HepG2 (cell line): Measurements from ENCODE around the gene WDR35. TPM values are rescaled to one million over a fixed set of nuclear protein-coding genes. Genes with fewer than 3 reads are reported as not detected.
A peak's percentile ranks its signal among the peaks of the same experiment; 100 is the strongest.

Experiments
- BORCS8-MEF2B ChIP-seq: sonication (generic); formaldehyde crosslinking; IDR thresholded peaks from 2 replicates; pipeline ENCODE4 v1.8.0; 2022; ENCODE audit warnings: mild to moderate bottlenecking, missing genetic modification reagents
- CBFB ChIP-seq: sonication (generic); formaldehyde crosslinking; IDR thresholded peaks from 2 replicates; pipeline ENCODE4 v1.4.0; 2020; ENCODE audit warnings: missing genetic modification reagents
- MYC ChIP-seq: sonication (generic); formaldehyde crosslinking; IDR thresholded peaks from 2 replicates; pipeline ENCODE4 v1.9.0; 2021; ENCODE audit warnings: missing genetic modification reagents, borderline replicate concordance
- RAD21 ChIP-seq: fragments of 450-650 bp; formaldehyde crosslinking; IDR thresholded peaks from 2 replicates; pipeline ENCODE4 v1.5.0; 2020; ENCODE audit warnings: mild to moderate bottlenecking
- SRY ChIP-seq: sonication (generic); formaldehyde crosslinking; IDR thresholded peaks from 2 replicates; pipeline ENCODE4 v1.8.0; 2022; ENCODE audit warnings: mild to moderate bottlenecking, missing genetic modification reagents
- ZNF556 ChIP-seq: sonication (generic); formaldehyde crosslinking; IDR thresholded peaks from 2 replicates; pipeline ENCODE4 v1.4.0; 2020; ENCODE audit warnings: mild to moderate bottlenecking, missing genetic modification reagents, borderline replicate concordance
- ZNF570 ChIP-seq: sonication (generic); formaldehyde crosslinking; IDR thresholded peaks from 2 replicates; pipeline ENCODE4 v1.4.0; 2020; ENCODE audit warnings: mild to moderate bottlenecking, missing genetic modification reagents, borderline replicate concordance
- ZNF761 ChIP-seq: sonication (generic); formaldehyde crosslinking; conservative IDR thresholded peaks from 2 replicates; pipeline ENCODE4 v1.4.0; 2020; ENCODE audit warnings: mild to moderate bottlenecking, missing genetic modification reagents
- ZNF766 ChIP-seq: sonication (generic); formaldehyde crosslinking; IDR thresholded peaks from 2 replicates; pipeline ENCODE4 v1.5.0; 2020; ENCODE audit warnings: missing genetic modification reagents, borderline replicate concordance
- polyA plus RNA-seq, 8 experiments: library from polyadenylated mRNA; depleted of rRNA in 3 of 8; stranded (reverse) in 7 of 8; unstranded in 1 of 8; fragments of >200 nt; fragmentation: Illumina TruSeq in 4 of 8; extraction: Trizol in 4 of 8; gene quantifications; 2 replicates each; pipeline versions ENCODE4 v1.2.1 to v1.2.3, GENCODE V29; 2011 to 2016; ENCODE audit warnings: low read depth in 4 of 8, missing spikeins in 1 of 8, mixed read lengths in 1 of 8; ENCODE audit not compliant: insufficient read depth in 1 of 8
- total RNA-seq, 5 experiments: library from RNA; depleted of rRNA; stranded (reverse); fragments of >200 nt; fragmentation: Illumina TruSeq; extraction: Trizol; gene quantifications; 2 replicates each; pipeline ENCODE4 v1.2.3, GENCODE V29; 2016; ENCODE audit warnings: low read depth in 1 of 5
- TF ChIP-seq, protein P1 (sequence below): sonication (generic); formaldehyde crosslinking; IDR thresholded peaks from 2 replicates; pipeline ENCODE4 v1.5.1; 2020; ENCODE audit warnings: missing genetic modification reagents, mild to moderate bottlenecking, borderline replicate concordance
- TF ChIP-seq, protein P2 (sequence below): sonication (generic); formaldehyde crosslinking; IDR thresholded peaks from 2 replicates; pipeline ENCODE4 v1.4.0; 2020; ENCODE audit warnings: low read depth, mild to moderate bottlenecking, missing genetic modification reagents
- TF ChIP-seq, protein P3 (sequence below): sonication (generic); formaldehyde crosslinking; IDR thresholded peaks from 2 replicates; pipeline ENCODE4 v1.4.0; 2020; ENCODE audit warnings: missing genetic modification reagents
- TF ChIP-seq, protein P4 (sequence below): sonication (generic); formaldehyde crosslinking; IDR thresholded peaks from 2 replicates; pipeline ENCODE4 v1.8.1; 2023; ENCODE audit warnings: mild to moderate bottlenecking, missing genetic modification reagents
- TF ChIP-seq, protein P5 (sequence below): sonication (generic); formaldehyde crosslinking; IDR thresholded peaks from 2 replicates; pipeline ENCODE4 v1.4.0; 2020; ENCODE audit warnings: mild to moderate bottlenecking, missing genetic modification reagents

The WDR35 gene
- total and polyA plus RNA-seq, 2 of the 13 experiments (the other 11 are each of a cell fraction or from before 2014, with no cell fraction given), result 11.1 to 19.6 TPM

DNA sequence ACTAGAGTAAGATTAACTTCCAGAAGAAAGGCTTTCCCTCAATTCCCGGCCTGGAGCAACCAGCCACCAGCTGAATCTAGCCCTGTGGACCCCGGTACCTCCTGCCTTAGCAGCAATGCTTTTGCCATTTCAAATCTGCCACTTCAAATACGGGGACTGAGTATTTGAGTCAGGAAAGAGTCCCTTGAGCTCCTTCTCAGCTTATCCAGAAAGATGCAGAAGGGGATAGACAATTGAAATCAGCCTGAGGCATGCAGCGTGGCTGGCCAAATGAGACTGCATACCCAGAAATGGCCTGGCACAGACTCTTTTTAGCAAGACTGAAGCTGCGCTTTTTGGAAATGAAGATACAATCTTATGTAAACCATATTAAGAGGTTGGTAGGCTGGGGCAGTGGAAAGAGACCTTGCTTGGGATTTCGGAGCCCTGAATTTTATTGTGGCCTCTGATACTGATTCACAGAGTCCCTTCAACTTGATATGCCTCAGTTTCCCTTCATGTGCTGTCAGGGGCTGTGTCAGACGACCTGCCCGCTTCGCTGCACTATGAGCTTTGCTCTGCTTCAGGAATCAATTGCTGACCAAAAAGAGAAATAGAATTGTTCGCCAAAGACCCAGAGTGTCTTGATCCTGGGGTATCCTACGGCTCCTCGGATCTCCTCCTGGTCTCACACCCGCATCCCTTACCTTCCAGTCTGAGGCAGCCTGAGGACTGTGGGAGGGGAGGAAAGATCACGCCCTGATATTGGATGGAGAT lies 21.5 kb upstream of the WDR35 start (continued):
- 0 out of 2 replicates have a peak, but pooled peaks have one; percentile 15 for TF ChIP-seq ZNF570 (CRISPR knock-in tag)
- TF ChIP-seq MYC (CRISPR knock-in tag), result no peak
- TF ChIP-seq, protein P1, sequence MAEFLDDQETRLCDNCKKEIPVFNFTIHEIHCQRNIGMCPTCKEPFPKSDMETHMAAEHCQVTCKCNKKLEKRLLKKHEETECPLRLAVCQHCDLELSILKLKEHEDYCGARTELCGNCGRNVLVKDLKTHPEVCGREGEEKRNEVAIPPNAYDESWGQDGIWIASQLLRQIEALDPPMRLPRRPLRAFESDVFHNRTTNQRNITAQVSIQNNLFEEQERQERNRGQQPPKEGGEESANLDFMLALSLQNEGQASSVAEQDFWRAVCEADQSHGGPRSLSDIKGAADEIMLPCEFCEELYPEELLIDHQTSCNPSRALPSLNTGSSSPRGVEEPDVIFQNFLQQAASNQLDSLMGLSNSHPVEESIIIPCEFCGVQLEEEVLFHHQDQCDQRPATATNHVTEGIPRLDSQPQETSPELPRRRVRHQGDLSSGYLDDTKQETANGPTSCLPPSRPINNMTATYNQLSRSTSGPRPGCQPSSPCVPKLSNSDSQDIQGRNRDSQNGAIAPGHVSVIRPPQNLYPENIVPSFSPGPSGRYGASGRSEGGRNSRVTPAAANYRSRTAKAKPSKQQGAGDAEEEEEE (CRISPR knock-in tag), result no peak
- 0 out of 2 replicates have a peak, but pooled peaks have one; percentile 21 for TF ChIP-seq BORCS8-MEF2B
- TF ChIP-seq SRY (CRISPR knock-in tag), result 0 out of 2 replicates have a peak, but pooled peaks have one; percentile 22
- TF ChIP-seq, protein P2, sequence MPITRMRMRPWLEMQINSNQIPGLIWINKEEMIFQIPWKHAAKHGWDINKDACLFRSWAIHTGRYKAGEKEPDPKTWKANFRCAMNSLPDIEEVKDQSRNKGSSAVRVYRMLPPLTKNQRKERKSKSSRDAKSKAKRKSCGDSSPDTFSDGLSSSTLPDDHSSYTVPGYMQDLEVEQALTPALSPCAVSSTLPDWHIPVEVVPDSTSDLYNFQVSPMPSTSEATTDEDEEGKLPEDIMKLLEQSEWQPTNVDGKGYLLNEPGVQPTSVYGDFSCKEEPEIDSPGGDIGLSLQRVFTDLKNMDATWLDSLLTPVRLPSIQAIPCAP (CRISPR knock-in tag), result no peak
- 0 out of 2 replicates have a peak, but pooled peaks have one; percentile 12 for TF ChIP-seq CBFB
- TF ChIP-seq RAD21 (CRISPR knock-in tag), result no peak
- TF ChIP-seq, protein P3, sequence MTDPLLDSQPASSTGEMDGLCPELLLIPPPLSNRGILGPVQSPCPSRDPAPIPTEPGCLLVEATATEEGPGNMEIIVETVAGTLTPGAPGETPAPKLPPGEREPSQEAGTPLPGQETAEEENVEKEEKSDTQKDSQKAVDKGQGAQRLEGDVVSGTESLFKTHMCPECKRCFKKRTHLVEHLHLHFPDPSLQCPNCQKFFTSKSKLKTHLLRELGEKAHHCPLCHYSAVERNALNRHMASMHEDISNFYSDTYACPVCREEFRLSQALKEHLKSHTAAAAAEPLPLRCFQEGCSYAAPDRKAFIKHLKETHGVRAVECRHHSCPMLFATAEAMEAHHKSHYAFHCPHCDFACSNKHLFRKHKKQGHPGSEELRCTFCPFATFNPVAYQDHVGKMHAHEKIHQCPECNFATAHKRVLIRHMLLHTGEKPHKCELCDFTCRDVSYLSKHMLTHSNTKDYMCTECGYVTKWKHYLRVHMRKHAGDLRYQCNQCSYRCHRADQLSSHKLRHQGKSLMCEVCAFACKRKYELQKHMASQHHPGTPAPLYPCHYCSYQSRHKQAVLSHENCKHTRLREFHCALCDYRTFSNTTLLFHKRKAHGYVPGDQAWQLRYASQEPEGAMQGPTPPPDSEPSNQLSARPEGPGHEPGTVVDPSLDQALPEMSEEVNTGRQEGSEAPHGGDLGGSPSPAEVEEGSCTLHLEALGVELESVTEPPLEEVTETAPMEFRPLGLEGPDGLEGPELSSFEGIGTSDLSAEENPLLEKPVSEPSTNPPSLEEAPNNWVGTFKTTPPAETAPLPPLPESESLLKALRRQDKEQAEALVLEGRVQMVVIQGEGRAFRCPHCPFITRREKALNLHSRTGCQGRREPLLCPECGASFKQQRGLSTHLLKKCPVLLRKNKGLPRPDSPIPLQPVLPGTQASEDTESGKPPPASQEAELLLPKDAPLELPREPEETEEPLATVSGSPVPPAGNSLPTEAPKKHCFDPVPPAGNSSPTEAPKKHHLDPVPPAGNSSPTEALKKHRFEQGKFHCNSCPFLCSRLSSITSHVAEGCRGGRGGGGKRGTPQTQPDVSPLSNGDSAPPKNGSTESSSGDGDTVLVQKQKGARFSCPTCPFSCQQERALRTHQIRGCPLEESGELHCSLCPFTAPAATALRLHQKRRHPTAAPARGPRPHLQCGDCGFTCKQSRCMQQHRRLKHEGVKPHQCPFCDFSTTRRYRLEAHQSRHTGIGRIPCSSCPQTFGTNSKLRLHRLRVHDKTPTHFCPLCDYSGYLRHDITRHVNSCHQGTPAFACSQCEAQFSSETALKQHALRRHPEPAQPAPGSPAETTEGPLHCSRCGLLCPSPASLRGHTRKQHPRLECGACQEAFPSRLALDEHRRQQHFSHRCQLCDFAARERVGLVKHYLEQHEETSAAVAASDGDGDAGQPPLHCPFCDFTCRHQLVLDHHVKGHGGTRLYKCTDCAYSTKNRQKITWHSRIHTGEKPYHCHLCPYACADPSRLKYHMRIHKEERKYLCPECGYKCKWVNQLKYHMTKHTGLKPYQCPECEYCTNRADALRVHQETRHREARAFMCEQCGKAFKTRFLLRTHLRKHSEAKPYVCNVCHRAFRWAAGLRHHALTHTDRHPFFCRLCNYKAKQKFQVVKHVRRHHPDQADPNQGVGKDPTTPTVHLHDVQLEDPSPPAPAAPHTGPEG (CRISPR knock-in tag), result no peak
- 0 out of 2 replicates have a peak, but pooled peaks have one; percentile 13 for TF ChIP-seq ZNF761
- TF ChIP-seq ZNF556 (CRISPR knock-in tag), result 0 out of 2 replicates have a peak, but pooled peaks have one; percentile 32
- TF ChIP-seq, protein P4, sequence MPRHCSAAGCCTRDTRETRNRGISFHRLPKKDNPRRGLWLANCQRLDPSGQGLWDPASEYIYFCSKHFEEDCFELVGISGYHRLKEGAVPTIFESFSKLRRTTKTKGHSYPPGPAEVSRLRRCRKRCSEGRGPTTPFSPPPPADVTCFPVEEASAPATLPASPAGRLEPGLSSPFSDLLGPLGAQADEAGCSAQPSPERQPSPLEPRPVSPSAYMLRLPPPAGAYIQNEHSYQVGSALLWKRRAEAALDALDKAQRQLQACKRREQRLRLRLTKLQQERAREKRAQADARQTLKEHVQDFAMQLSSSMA (CRISPR knock-in tag), result peak; percentile 60; the same call in 1 of the 2 replicates
- TF ChIP-seq, protein P5, sequence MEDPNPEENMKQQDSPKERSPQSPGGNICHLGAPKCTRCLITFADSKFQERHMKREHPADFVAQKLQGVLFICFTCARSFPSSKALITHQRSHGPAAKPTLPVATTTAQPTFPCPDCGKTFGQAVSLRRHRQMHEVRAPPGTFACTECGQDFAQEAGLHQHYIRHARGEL, result no peak
- TF ChIP-seq ZNF766 (CRISPR knock-in tag), result no peak
